HepG2 (cell line): ENCODE data around the gene CRYM. TPM values are rescaled to one million over a fixed set of nuclear protein-coding genes. Genes with fewer than 3 reads are reported as not detected.

Experiments used
- ATF3 ChIP-seq: sonication (generic); formaldehyde crosslinking; IDR thresholded peaks from 2 replicates; pipeline ENCODE4 v1.4.0; 2020; ENCODE audit warnings: missing genetic modification reagents
- BORCS8-MEF2B ChIP-seq: sonication (generic); formaldehyde crosslinking; IDR thresholded peaks from 2 replicates; pipeline ENCODE4 v1.8.0; 2022; ENCODE audit warnings: mild to moderate bottlenecking, missing genetic modification reagents
- CBX5 ChIP-seq: sonication (generic); formaldehyde crosslinking; IDR thresholded peaks from 2 replicates; pipeline ENCODE4 v1.4.0; 2020; ENCODE audit warnings: missing genetic modification reagents, borderline replicate concordance
- EED ChIP-seq: sonication (generic); formaldehyde crosslinking; IDR thresholded peaks from 2 replicates; pipeline ENCODE4 v1.5.0; 2020; ENCODE audit warnings: mild to moderate bottlenecking, missing genetic modification reagents
- HMG20A ChIP-seq: IDR thresholded peaks from 2 replicates; pipeline ENCODE4 v1.6.1; 2016; ENCODE audit warnings: borderline replicate concordance
- IRF2 ChIP-seq: IDR thresholded peaks from 2 replicates; pipeline ENCODE4 v1.6.1; 2018; ENCODE audit warnings: missing genetic modification reagents, missing compliant biosample characterization
- MAFF ChIP-seq: IDR thresholded peaks from 2 replicates; pipeline ENCODE4 v1.6.1; 2011; ENCODE audit warnings: low read depth, low read length, improper control_type of control experiment
- MAFG ChIP-seq: sonication (generic); formaldehyde crosslinking; IDR thresholded peaks from 2 replicates; pipeline ENCODE4 v1.5.1; 2020; ENCODE audit warnings: mild to moderate bottlenecking, missing genetic modification reagents
- NR2F6 ChIP-seq, 2 experiments: IDR thresholded peaks; 2 replicates each; pipeline ENCODE4 v1.6.1; 2016; ENCODE audit warnings: antibody characterized with exemption in 1 of 2, mild to moderate bottlenecking in 1 of 2
- SALL2 ChIP-seq: sonication (generic); formaldehyde crosslinking; IDR thresholded peaks from 2 replicates; pipeline ENCODE4 v1.8.1; 2023; ENCODE audit warnings: mild to moderate bottlenecking, missing genetic modification reagents, inconsistent platforms
- SIX4 ChIP-seq: sonication (generic); formaldehyde crosslinking; IDR thresholded peaks from 2 replicates; pipeline ENCODE4 v1.4.0; 2020; ENCODE audit warnings: missing genetic modification reagents
- TFDP2 ChIP-seq: sonication (generic); formaldehyde crosslinking; IDR thresholded peaks from 2 replicates; pipeline ENCODE4 v1.4.0; 2020; ENCODE audit warnings: missing genetic modification reagents
- ZC3H4 ChIP-seq: sonication (generic); formaldehyde crosslinking; IDR thresholded peaks from 2 replicates; pipeline ENCODE4 v1.4.0; 2020; ENCODE audit warnings: missing genetic modification reagents, borderline replicate concordance
- ZNF292 ChIP-seq: sonication (generic); formaldehyde crosslinking; IDR thresholded peaks from 2 replicates; pipeline ENCODE4 v1.8.1; 2022; ENCODE audit warnings: mild to moderate bottlenecking, low read depth, missing genetic modification reagents, borderline replicate concordance
- ZNF331 ChIP-seq: sonication (generic); formaldehyde crosslinking; IDR thresholded peaks from 2 replicates; pipeline ENCODE4 v1.4.0; 2020; ENCODE audit warnings: missing genetic modification reagents
- ZNF562 ChIP-seq: sonication (generic); formaldehyde crosslinking; IDR thresholded peaks from 2 replicates; pipeline ENCODE4 v1.8.0; 2022; ENCODE audit warnings: missing genetic modification reagents, borderline replicate concordance
- ZNF788 ChIP-seq: sonication (generic); formaldehyde crosslinking; IDR thresholded peaks from 2 replicates; pipeline ENCODE4 v1.5.0; 2020; ENCODE audit warnings: mild to moderate bottlenecking, missing genetic modification reagents, borderline replicate concordance
- ZSCAN29 ChIP-seq: sonication (generic); formaldehyde crosslinking; conservative IDR thresholded peaks from 2 replicates; pipeline ENCODE4 v1.4.0; 2020; ENCODE audit warnings: mild to moderate bottlenecking, missing genetic modification reagents
- ZZZ3 ChIP-seq: sonication (generic); formaldehyde crosslinking; IDR thresholded peaks from 2 replicates; pipeline ENCODE4 v1.4.0; 2020; ENCODE audit warnings: missing genetic modification reagents, mild to moderate bottlenecking, borderline replicate concordance
- polyA plus RNA-seq, 8 experiments: library from polyadenylated mRNA; depleted of rRNA in 3 of 8; stranded (reverse) in 7 of 8; unstranded in 1 of 8; fragments of >200 nt; fragmentation: Illumina TruSeq in 4 of 8; extraction: Trizol in 4 of 8; gene quantifications; 2 replicates each; pipeline versions ENCODE4 v1.2.1 to v1.2.3, GENCODE V29; 2011 to 2016; ENCODE audit warnings: low read depth in 4 of 8, missing spikeins in 1 of 8, mixed read lengths in 1 of 8; ENCODE audit not compliant: insufficient read depth in 1 of 8
- total RNA-seq, 5 experiments: library from RNA; depleted of rRNA; stranded (reverse); fragments of >200 nt; fragmentation: Illumina TruSeq; extraction: Trizol; gene quantifications; 2 replicates each; pipeline ENCODE4 v1.2.3, GENCODE V29; 2016; ENCODE audit warnings: low read depth in 1 of 5
- TF ChIP-seq, protein P1 (sequence below): sonication (generic); IDR thresholded peaks from 2 replicates; pipeline ENCODE4 v1.6.1; 2016; ENCODE audit warnings: low read depth, borderline replicate concordance
- TF ChIP-seq, protein P2 (sequence below): sonication (generic); formaldehyde crosslinking; IDR thresholded peaks from 2 replicates; pipeline ENCODE4 v1.8.1; 2023; ENCODE audit warnings: mild to moderate bottlenecking, missing genetic modification reagents
- TF ChIP-seq, protein P3 (sequence below): sonication (generic); formaldehyde crosslinking; IDR thresholded peaks from 2 replicates; pipeline ENCODE4 v1.5.0; 2020; ENCODE audit warnings: mild to moderate bottlenecking, missing genetic modification reagents, moderate library complexity
- TF ChIP-seq, protein P4 (sequence below): sonication (generic); formaldehyde crosslinking; IDR thresholded peaks from 2 replicates; pipeline ENCODE4 v1.8.0; 2022; ENCODE audit warnings: mild to moderate bottlenecking, missing genetic modification reagents

Gene CRYM
- total and polyA plus RNA-seq, 2 of the 13 experiments (the other 11 are each of a cell fraction or from before 2014, with no cell fraction given), result 1.9 to 2.2 TPM

GRCh38 chr16:21260870-21261791, 17.0 kb downstream of the CRYM start (continued):
- TF ChIP-seq, protein P1, sequence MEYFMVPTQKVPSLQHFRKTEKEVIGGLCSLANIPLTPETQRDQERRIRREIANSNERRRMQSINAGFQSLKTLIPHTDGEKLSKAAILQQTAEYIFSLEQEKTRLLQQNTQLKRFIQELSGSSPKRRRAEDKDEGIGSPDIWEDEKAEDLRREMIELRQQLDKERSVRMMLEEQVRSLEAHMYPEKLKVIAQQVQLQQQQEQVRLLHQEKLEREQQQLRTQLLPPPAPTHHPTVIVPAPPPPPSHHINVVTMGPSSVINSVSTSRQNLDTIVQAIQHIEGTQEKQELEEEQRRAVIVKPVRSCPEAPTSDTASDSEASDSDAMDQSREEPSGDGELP, result peak; percentile 84
- TF ChIP-seq MAFG (CRISPR knock-in tag), result no peak
- TF ChIP-seq ATF3, result peak; percentile 95
- peak; percentile 92 for TF ChIP-seq NR2F6 (IDR thresholded peaks at IDR 0.05)
- peak; percentile 96 for TF ChIP-seq NR2F6 (CRISPR knock-in tag; IDR thresholded peaks at IDR 0.05)
- TF ChIP-seq ZNF788 (CRISPR knock-in tag), result no peak; the same call in 1 of the 2 replicates
- TF ChIP-seq, protein P2, sequence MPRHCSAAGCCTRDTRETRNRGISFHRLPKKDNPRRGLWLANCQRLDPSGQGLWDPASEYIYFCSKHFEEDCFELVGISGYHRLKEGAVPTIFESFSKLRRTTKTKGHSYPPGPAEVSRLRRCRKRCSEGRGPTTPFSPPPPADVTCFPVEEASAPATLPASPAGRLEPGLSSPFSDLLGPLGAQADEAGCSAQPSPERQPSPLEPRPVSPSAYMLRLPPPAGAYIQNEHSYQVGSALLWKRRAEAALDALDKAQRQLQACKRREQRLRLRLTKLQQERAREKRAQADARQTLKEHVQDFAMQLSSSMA (CRISPR knock-in tag), result no peak
- peak; percentile 60 for TF ChIP-seq TFDP2
- TF ChIP-seq ZSCAN29 (CRISPR knock-in tag), result peak; percentile 80; the same call in 1 of the 2 replicates
- TF ChIP-seq ZZZ3 (CRISPR knock-in tag), result peak; percentile 11; the same call in 1 of the 2 replicates
- no peak for TF ChIP-seq EED
- TF ChIP-seq SALL2 (CRISPR knock-in tag), result peak; percentile 64
- TF ChIP-seq, protein P3, sequence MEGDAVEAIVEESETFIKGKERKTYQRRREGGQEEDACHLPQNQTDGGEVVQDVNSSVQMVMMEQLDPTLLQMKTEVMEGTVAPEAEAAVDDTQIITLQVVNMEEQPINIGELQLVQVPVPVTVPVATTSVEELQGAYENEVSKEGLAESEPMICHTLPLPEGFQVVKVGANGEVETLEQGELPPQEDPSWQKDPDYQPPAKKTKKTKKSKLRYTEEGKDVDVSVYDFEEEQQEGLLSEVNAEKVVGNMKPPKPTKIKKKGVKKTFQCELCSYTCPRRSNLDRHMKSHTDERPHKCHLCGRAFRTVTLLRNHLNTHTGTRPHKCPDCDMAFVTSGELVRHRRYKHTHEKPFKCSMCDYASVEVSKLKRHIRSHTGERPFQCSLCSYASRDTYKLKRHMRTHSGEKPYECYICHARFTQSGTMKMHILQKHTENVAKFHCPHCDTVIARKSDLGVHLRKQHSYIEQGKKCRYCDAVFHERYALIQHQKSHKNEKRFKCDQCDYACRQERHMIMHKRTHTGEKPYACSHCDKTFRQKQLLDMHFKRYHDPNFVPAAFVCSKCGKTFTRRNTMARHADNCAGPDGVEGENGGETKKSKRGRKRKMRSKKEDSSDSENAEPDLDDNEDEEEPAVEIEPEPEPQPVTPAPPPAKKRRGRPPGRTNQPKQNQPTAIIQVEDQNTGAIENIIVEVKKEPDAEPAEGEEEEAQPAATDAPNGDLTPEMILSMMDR (CRISPR knock-in tag), result peak; percentile 22; the same call in 1 of the 2 replicates
- TF ChIP-seq CBX5 (CRISPR knock-in tag), result peak; percentile 92
- TF ChIP-seq HMG20A (CRISPR knock-in tag), result peak; percentile 91
- TF ChIP-seq SIX4 (CRISPR knock-in tag), result peak; percentile 83
- peak; percentile 25; the same call in 1 of the 2 replicates for TF ChIP-seq BORCS8-MEF2B (CRISPR knock-in tag)
- TF ChIP-seq ZNF562 (CRISPR knock-in tag), result no peak
- TF ChIP-seq MAFF, result peak; percentile 64
- no peak for TF ChIP-seq ZC3H4 (CRISPR knock-in tag)
- peak; percentile 94; the same call in 1 of the 2 replicates for TF ChIP-seq ZNF331 (CRISPR knock-in tag)
- TF ChIP-seq, protein P4, sequence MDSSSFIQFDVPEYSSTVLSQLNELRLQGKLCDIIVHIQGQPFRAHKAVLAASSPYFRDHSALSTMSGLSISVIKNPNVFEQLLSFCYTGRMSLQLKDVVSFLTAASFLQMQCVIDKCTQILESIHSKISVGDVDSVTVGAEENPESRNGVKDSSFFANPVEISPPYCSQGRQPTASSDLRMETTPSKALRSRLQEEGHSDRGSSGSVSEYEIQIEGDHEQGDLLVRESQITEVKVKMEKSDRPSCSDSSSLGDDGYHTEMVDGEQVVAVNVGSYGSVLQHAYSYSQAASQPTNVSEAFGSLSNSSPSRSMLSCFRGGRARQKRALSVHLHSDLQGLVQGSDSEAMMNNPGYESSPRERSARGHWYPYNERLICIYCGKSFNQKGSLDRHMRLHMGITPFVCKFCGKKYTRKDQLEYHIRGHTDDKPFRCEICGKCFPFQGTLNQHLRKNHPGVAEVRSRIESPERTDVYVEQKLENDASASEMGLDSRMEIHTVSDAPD (CRISPR knock-in tag), result no peak
- peak; percentile 75; the same call in 1 of the 2 replicates for TF ChIP-seq ZNF292 (CRISPR knock-in tag)
- TF ChIP-seq IRF2 (CRISPR knock-in tag), result peak; percentile 87
